Progenitor cell of endocrine pancreas (in vitro differentiated cells): ENCODE data around the gene LPP. TPM values are rescaled to one million over a fixed set of nuclear protein-coding genes. Genes with fewer than 3 reads are reported as not detected.

Experiments
- DNase-seq: peaks from one replicate; pipeline ENCODE4 v3.0.0; 2021; ENCODE audit warnings: low spot score; ENCODE audit not compliant: unreplicated experiment
- H3K27ac Mint-ChIP-seq: 2 replicates; pipeline ENCODE4 v1.8.0; 2021; ENCODE audit warnings: mild to moderate bottlenecking, moderate library complexity, mixed read lengths
- H3K27me3 Mint-ChIP-seq: 2 replicates; pipeline ENCODE4 v1.8.0; 2021; ENCODE audit warnings: mixed read lengths
- H3K36me3 Mint-ChIP-seq: 2 replicates; pipeline ENCODE4 v1.8.0; 2022; ENCODE audit warnings: mixed read lengths; ENCODE audit not compliant: insufficient read depth
- H3K4me1 Mint-ChIP-seq: 2 replicates; pipeline ENCODE4 v1.8.0; 2021; ENCODE audit warnings: low read depth, mixed read lengths
- H3K4me3 Mint-ChIP-seq: 2 replicates; pipeline ENCODE4 v1.8.0; 2021; ENCODE audit warnings: low read depth, mild to moderate bottlenecking, moderate library complexity, mixed read lengths
- H3K9me3 Mint-ChIP-seq: 2 replicates; pipeline ENCODE4 v1.8.0; 2021; ENCODE audit warnings: low read depth, mixed read lengths
- total RNA-seq: library from RNA; stranded (reverse); gene quantifications from 2 replicates; pipeline ENCODE4 v1.2.1, GENCODE V29; 2021
- TF ChIP-seq, protein P1 (sequence below): fragments of 200-600 bp; sonication (generic); IDR thresholded peaks from one replicate; pipeline ENCODE4 v1.5.0; 2021; ENCODE audit warnings: antibody characterized with exemption, mild to moderate bottlenecking; ENCODE audit not compliant: unreplicated experiment

Gene LPP
- total RNA-seq, 1 donor from 2014 or later = 131 TPM

GRCh38 chr3:188533172-188533571 is 379.2 kb downstream of the LPP start:
- no peaks in the 10 kb centered on the region for H3K9me3 Mint-ChIP-seq
- TF ChIP-seq, protein P1, sequence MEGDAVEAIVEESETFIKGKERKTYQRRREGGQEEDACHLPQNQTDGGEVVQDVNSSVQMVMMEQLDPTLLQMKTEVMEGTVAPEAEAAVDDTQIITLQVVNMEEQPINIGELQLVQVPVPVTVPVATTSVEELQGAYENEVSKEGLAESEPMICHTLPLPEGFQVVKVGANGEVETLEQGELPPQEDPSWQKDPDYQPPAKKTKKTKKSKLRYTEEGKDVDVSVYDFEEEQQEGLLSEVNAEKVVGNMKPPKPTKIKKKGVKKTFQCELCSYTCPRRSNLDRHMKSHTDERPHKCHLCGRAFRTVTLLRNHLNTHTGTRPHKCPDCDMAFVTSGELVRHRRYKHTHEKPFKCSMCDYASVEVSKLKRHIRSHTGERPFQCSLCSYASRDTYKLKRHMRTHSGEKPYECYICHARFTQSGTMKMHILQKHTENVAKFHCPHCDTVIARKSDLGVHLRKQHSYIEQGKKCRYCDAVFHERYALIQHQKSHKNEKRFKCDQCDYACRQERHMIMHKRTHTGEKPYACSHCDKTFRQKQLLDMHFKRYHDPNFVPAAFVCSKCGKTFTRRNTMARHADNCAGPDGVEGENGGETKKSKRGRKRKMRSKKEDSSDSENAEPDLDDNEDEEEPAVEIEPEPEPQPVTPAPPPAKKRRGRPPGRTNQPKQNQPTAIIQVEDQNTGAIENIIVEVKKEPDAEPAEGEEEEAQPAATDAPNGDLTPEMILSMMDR = no peak
- H3K27me3 Mint-ChIP-seq = no peaks in the 10 kb centered on the region
- DNase-seq = no peak
- peaks cover 5% of the 10 kb centered on the region for H3K4me1 Mint-ChIP-seq
- H3K36me3 Mint-ChIP-seq = no peaks in the 10 kb centered on the region
- no peak overlapping the region for H3K4me3 Mint-ChIP-seq
- no peak overlapping the region for H3K27ac Mint-ChIP-seq

GRCh38 chr3:188533612-188534357 is 379.8 kb downstream of the LPP start:
- Mint-ChIP-seq H3K36me3 (peaks cover 2% of the 10 kb centered on the region), H3K9me3 (no peaks in the 10 kb centered on the region), H3K4me3 (no peak overlapping the region), H3K4me1 (no peaks in the 10 kb centered on the region), H3K27me3 (no peaks in the 10 kb centered on the region), H3K27ac (no peak overlapping the region)
- no peak for DNase-seq
- TF ChIP-seq, protein P1 = no peak

DNA sequence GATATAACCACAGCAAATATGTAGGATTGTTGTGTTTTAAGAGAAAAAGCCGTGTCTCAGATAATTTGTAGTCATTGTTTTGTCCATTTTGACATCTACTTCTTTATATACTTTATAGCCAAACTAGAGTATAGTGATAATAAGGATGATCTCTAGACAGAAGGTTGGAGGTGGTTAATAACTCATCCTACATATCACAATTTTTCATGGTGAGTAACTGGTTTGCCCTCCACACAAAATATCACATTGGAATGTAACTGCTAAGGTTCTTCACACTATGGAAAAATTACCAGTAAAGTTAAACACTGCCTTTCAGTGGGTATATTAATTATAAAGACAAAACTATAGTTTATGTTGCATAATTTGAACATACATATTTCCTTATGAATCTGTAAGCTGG is 380.7 kb downstream of the LPP start:
- peaks cover 3% of the 10 kb centered on the region for H3K36me3 Mint-ChIP-seq

GRCh38 chr3:188537606-188538005 is 383.6 kb downstream of the LPP start:
- Mint-ChIP-seq H3K36me3 (peaks cover 3% of the 10 kb centered on the region), H3K4me3 (no peak overlapping the region), H3K27me3 (no peaks in the 10 kb centered on the region), H3K27ac (no peak overlapping the region), H3K9me3 (no peaks in the 10 kb centered on the region), H3K4me1 (peaks cover 8% of the 10 kb centered on the region)
- DNase-seq = no peak
- TF ChIP-seq, protein P1 = no peak

More for the DNA sequence above, 380.7 kb downstream of the LPP start:
- Mint-ChIP-seq H3K4me3 (no peak overlapping the region), H3K4me1 (peaks cover 3% of the 10 kb centered on the region), H3K9me3 (no peaks in the 10 kb centered on the region), H3K27me3 (no peaks in the 10 kb centered on the region), H3K27ac (no peak overlapping the region)
- DNase-seq = no peak
- TF ChIP-seq, protein P1 = no peak

DNA sequence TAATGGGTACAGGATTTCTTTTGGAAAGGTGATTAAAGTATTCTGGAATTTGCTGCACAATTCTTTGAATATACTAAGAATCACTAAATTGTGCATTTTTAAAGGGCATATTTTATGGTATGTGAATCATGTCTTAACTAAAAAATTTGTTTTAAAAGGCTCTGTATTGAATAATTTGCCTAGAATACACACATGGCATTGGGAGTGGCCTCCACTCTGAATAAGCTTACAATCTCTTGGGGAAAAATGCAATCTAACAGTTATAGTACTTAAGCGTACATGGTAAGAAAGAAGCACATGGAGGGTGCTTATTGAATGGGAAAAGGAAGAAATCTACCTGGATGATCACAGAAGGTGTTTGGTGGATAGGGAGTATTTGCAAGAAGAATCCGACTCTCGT is 385.1 kb downstream of the LPP start:
- Mint-ChIP-seq H3K4me1 (peaks cover 8% of the 10 kb centered on the region), H3K36me3 (peaks cover 6% of the 10 kb centered on the region), H3K27ac (no peak overlapping the region), H3K4me3 (no peak overlapping the region), H3K27me3 (no peaks in the 10 kb centered on the region), H3K9me3 (no peaks in the 10 kb centered on the region)
- no peak for DNase-seq
- TF ChIP-seq, protein P1 = no peak
